HG03103 (cell line): Measurements from ENCODE around the gene SMAP2.
A peak's percentile ranks its signal among the peaks of the same experiment; 100 is the strongest.

Experiments used
- ATAC-seq: cut with Tn5 transposase; IDR thresholded peaks from one replicate; pipeline ENCODE4 v1.9.1; 2021; ENCODE audit warnings: low read depth; ENCODE audit not compliant: unreplicated experiment

Gene SMAP2

GRCh38 chr1:40389322-40389803, 15.8 kb downstream of the SMAP2 start:
- no peak for ATAC-seq

GRCh38 chr1:40389871-40390560, 16.5 kb downstream of the SMAP2 start:
- no peak for ATAC-seq

DNA sequence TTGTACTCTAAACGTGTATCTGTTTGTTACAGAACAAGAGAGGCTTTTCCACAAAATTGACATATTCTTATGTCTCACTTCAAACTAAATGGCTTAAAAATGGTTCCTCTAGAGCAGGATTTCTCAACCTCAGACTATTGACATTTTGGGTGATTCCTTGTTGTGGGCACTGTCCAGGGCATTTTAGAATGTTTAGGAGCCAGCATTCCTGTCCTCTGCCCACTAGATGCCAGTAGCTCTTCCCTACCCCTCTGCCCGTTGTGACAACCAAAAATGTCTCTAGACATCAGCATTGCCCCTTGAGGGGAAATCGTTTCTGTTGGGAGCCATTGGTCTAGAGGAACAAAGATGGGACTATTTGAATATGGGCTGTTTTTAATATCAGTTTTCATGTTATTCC, 17.3 kb downstream of the SMAP2 start:
- no peak for ATAC-seq

- peak; percentile 50 for ATAC-seq
Measured at GRCh38 chr1:40391688-40392145, 18.2 kb downstream of the SMAP2 start.

- ATAC-seq = no peak
Measured at GRCh38 chr1:40392221-40392620, 18.7 kb downstream of the SMAP2 start.

DNA sequence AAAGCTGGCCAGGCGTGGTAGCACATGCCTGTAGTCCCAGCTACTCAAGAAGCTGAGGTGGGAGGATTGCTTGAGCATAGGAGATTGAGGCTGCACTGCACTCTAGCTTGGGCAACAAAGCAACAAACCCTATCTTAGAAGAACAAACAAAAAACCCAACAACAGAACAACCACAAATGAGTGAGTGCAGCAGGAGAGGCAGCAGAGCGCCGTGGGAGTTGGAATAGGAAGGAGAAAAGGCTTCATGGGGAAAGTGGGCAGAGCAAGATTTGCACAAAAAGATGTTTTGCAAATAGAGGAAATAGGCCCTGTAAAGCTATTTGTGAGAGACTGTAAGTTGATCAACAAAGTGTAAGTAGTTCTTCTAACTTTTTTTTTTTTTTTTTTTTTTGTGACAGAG, 19.6 kb downstream of the SMAP2 start:
- no peak for ATAC-seq

GRCh38 chr1:40394491-40395172, 21.1 kb downstream of the SMAP2 start:
- no peak for ATAC-seq

DNA sequence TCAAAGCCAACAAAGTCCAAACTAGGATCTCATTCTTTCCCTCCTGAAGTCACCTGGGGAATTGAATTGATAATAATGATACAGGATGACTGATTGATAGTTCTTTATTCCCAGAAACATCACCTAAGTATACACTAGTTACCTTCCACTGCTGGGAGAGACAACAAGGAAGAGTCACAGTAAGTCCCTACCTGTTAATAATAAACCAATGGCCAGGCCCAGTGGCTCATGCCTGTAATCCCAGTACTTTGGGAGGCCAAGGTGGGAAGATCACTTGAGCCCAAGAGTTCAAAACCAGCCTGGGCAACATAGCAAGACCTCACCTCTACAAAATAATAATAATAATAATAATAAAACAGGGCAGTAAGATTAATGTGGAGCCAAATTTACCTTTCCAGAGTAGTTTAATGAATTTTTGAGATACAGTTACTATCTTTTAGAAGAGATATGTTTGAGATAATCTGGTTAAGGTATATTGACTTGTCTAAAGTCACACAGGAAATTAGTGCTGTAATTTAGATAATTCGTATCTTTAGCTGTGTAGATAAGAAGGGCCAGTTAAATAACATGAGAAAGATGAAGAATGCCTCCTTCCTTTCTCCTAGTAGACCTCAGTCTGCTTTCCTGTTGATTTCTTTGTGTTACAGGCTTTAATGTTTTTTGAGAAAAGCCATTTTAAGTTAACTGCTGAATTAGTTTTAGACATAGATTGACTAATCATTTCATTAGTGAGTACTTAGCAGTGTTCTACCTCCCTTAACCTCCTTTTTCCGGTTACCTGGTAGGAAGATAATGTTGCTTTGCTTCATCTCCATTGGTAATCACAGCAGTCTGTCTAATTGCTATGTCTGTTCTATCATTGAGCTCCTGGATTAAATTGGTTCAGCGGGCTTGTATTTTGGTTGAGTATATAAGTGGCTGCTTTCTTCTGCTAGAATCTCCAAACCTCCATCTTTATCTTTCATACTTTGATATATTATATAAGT, 22.0 kb downstream of the SMAP2 start:
- no peak for ATAC-seq

- no peak for ATAC-seq
Measured at GRCh38 chr1:40396420-40396819, 22.9 kb downstream of the SMAP2 start.

GRCh38 chr1:40397258-40397657, 23.7 kb downstream of the SMAP2 start:
- ATAC-seq = no peak

- ATAC-seq = peak; percentile 43
Measured at GRCh38 chr1:40399984-40400704, 26.6 kb downstream of the SMAP2 start.

DNA sequence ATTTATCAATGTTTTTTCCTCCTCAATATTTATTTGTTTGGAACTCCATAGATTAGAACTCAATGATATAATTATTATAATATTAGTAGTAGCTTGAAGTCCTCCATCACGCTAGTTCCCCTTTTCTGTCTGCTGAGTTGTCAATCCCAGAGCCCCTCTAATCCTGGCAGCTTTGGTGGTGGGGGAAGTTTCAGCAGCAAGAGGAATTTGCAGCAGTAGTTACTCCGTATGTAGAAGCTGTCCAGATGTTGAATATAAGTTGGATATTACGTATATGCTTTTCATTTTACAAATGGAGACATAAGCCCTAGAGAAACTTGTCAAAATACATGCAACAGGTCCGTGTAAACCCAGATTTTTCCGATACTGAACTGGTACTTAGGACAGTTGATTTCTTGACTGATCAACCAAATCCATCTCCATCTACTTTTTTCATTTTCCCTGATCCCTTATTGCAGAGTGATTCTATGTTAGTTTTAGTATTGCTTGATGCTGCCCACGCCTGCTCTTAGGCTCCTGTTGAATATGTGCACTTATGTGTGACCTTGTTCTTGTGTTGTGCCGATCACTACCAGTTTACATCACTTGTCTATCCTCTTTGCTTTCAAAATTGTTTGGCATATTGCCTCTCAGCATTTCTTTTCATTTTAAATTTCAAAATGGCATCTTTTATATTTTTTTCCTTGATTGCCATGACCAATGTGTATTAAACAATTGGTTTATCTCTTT, 28.1 kb downstream of the SMAP2 start:
- no peak for ATAC-seq

GRCh38 chr1:40404670-40405462, 31.3 kb downstream of the SMAP2 start:
- no peak for ATAC-seq

DNA sequence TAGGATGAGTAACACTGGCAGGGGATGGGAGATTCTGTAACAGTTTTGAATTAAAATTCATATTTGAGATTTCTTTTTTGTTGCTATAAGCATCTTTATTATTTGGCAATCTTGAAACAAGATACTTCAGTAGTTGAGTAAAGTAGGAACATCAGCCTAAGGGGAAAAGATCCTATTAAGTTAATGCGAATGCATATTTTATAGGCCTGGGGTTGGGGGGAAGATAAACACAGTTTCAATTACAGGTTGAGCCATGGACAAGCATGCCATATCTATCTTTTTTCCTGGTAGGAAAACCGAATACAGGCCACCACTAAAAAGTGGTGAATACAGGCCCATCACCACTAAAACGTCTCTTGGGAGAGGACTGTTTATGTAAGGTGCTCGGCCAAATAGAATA, 32.3 kb downstream of the SMAP2 start:
- no peak for ATAC-seq

DNA sequence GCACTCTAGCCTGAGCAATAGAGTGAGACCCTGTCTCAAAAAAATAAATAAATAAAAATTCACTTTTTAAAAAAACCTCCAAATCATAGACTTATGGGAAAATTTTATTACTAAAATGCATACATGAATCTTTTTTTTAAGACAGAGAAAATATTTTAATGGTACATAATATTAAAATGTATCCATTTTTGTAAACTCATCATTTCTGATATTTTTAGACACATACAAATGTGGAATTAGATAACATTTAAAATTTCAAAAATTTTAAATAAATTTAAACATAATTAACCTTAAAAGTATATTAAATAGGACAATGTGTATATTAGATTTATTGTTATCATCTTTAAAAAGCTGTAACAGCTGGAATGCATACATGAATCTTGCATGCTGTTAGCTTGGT, 33.9 kb downstream of the SMAP2 start:
- no peak for ATAC-seq

DNA sequence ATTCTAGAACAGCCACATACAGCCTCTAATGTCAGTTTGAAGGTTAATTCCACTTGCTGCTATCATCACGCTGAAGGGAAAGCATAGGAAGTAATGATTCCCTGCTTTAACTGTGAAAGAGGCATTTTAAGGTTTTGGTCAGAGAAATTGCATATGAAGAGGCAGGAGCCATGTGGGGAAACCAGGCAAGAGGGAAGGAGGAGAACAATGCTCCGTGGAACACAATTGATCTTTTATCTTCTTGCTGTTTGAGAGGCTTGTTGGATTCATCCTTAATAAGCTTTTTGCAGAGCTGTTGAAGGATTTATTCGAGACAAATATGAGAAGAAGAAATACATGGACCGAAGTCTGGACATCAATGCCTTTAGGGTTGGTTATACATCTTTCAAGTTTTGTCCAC, 35.9 kb downstream of the SMAP2 start:
- ATAC-seq = no peak

- no peak for ATAC-seq
Measured at GRCh38 chr1:40411294-40411693, 37.8 kb downstream of the SMAP2 start.

DNA sequence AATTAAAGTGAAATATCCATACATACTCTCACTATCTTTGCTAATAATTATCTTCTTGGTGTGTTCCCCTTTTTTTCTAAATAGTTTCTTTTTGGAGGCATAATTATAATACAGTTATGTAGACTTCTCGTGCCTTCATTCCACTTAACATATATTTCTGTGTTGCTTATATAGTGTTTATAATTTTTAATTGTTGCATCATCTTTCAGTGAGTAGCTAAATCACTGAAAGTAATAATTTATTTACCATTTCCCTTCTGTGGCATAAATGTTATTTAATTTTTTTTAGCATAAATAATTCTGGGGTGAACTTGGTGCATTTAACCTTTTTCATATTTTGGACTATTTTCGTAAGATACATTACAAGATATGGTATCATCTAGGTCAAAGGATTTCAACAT, 38.3 kb downstream of the SMAP2 start:
- ATAC-seq = no peak
